Panc1 (cell line): Measurements from ENCODE around the gene CPXM1. TPM values are rescaled to one million over a fixed set of nuclear protein-coding genes. Genes with fewer than 3 reads are reported as not detected.

Experiments used
- ATAC-seq: fragments of 200-7000 bp; cut with Tn5 transposase; 2 replicates; pipeline ENCODE4 v1.9.1; 2020; ENCODE audit warnings: mild to moderate bottlenecking, moderate library complexity
- BruUV-seq: library from RNA; stranded (reverse); fragments of 400-500 nt; replicated peaks from 2 replicates; lab custom pipeline; 2021; lab: Mats Ljungman, UMichigan
- CTCF ChIA-PET: fragments of 300-600 bp; sonication (Branson Sonifier 250); formaldehyde crosslinking; loops from one replicate; lab custom pipeline; 2022; ENCODE audit warnings: antibody characterized with exemption; lab: Charles Lee
- POLR2A ChIA-PET: fragments of 300-600 bp; sonication (Branson Sonifier 250); formaldehyde crosslinking; loops from one replicate; lab custom pipeline; 2022; ENCODE audit warnings: antibody characterized with exemption; lab: Charles Lee
- DNase-seq: peaks from one replicate; pipeline ENCODE4 v3.0.0-alpha.2; 2010; ENCODE audit warnings: low read depth, low spot score
- H3K27ac ChIP-seq: 2 replicates; pipeline ENCODE4 v1.5.1; 2011; ENCODE audit warnings: mild to moderate bottlenecking, low read length, inconsistent platforms
- H3K27me3 ChIP-seq: fragments of 200-500 bp; sonication (Bioruptor generic); 2 replicates; pipeline ENCODE4 v1.6.0; 2014; ENCODE audit warnings: low read length, inconsistent platforms; ENCODE audit not compliant: control insufficient read depth, insufficient read depth
- H3K36me3 ChIP-seq: fragments of 200-500 bp; sonication (Bioruptor generic); 2 replicates; pipeline ENCODE4 v1.5.1; 2014; ENCODE audit warnings: inconsistent platforms, mild to moderate bottlenecking, low read length, moderate library complexity; ENCODE audit not compliant: control insufficient read depth, insufficient read depth
- H3K4me1 ChIP-seq: 2 replicates; pipeline ENCODE4 v1.5.1; 2011; ENCODE audit warnings: inconsistent platforms, mild to moderate bottlenecking, low read length, moderate library complexity; ENCODE audit not compliant: control insufficient read depth, insufficient read depth
- H3K4me3 ChIP-seq, 2 experiments: 2 replicates each; pipeline ENCODE4 v1.5.1; 2011 to 2012; ENCODE audit warnings: low read depth in 2 of 2, low read length in 2 of 2, mild to moderate bottlenecking in 2 of 2, inconsistent platforms in 1 of 2, moderate library complexity in 1 of 2
- H3K9me3 ChIP-seq: fragments of 200-500 bp; sonication (Bioruptor generic); 2 replicates; pipeline ENCODE4 v1.5.1; 2014; ENCODE audit warnings: low read depth, mild to moderate bottlenecking, inconsistent platforms, low read length, moderate library complexity; ENCODE audit not compliant: control insufficient read depth, insufficient read depth
- CTCF ChIP-seq: fragments of 450-650 bp; IDR thresholded peaks from 2 replicates; pipeline ENCODE4 v1.5.1; 2017; ENCODE audit warnings: mild to moderate bottlenecking
- POLR2AphosphoS5 ChIP-seq: IDR thresholded peaks from 2 replicates; pipeline ENCODE4 v1.6.1; 2012; ENCODE audit warnings: mild to moderate bottlenecking, low read depth, low read length, moderate library complexity
- SIN3A ChIP-seq: IDR thresholded peaks from 2 replicates; pipeline ENCODE4 v1.6.1; 2012; ENCODE audit warnings: low read depth, mild to moderate bottlenecking, low read length, moderate library complexity, borderline replicate concordance; ENCODE audit not compliant: insufficient read depth
- TCF7L2 ChIP-seq: IDR thresholded peaks from 2 replicates; pipeline ENCODE4 v1.6.1; 2011; ENCODE audit warnings: mild to moderate bottlenecking, low read depth, low read length, inconsistent platforms
- in situ Hi-C: cut with HindIII; loops from 2 replicates; pipeline ENCODE4 v1.10.0; 2016; ENCODE audit warnings: low sequenced_read_pairs, low pct_unique_long_range_greater_than_20kb
- intact Hi-C: fragments of 100-400 bp; cut with micrococcal nuclease; formaldehyde crosslinking; loops from one replicate; pipeline ENCODE4 v1.10.0; 2022; ENCODE audit not compliant: unreplicated experiment
- total RNA-seq: library from RNA; stranded (reverse); gene quantifications from one replicate; pipeline ENCODE4 v1.2.1, GENCODE V29; 2021; ENCODE audit not compliant: unreplicated experiment
- TF ChIP-seq, protein P1 (sequence below), 2 experiments: IDR thresholded peaks; 2 replicates each; pipeline ENCODE4 v1.6.1; 2011 to 2012; ENCODE audit warnings: low read depth in 2 of 2, control low read depth in 1 of 2, low read length in 1 of 2, mild to moderate bottlenecking in 1 of 2, moderate library complexity in 1 of 2; ENCODE audit not compliant: insufficient read depth in 1 of 2

Gene CPXM1
- total RNA-seq, 1 experiment from 2014 or later = not detected

- intact Hi-C loops (no loop called here), in situ Hi-C loops (no loop called here)
- H3K9me3 ChIP-seq = no peaks in the 10 kb centered on the region
- DNase-seq (no peak), ATAC-seq (no peak)
- ChIA-PET POLR2A (no interaction called here), CTCF (no interaction called here)
- no peak for TF ChIP-seq POLR2AphosphoS5
- no peak for TF ChIP-seq TCF7L2
- TF ChIP-seq SIN3A = no peak
- TF ChIP-seq CTCF = no peak
- TF ChIP-seq, protein P1, sequence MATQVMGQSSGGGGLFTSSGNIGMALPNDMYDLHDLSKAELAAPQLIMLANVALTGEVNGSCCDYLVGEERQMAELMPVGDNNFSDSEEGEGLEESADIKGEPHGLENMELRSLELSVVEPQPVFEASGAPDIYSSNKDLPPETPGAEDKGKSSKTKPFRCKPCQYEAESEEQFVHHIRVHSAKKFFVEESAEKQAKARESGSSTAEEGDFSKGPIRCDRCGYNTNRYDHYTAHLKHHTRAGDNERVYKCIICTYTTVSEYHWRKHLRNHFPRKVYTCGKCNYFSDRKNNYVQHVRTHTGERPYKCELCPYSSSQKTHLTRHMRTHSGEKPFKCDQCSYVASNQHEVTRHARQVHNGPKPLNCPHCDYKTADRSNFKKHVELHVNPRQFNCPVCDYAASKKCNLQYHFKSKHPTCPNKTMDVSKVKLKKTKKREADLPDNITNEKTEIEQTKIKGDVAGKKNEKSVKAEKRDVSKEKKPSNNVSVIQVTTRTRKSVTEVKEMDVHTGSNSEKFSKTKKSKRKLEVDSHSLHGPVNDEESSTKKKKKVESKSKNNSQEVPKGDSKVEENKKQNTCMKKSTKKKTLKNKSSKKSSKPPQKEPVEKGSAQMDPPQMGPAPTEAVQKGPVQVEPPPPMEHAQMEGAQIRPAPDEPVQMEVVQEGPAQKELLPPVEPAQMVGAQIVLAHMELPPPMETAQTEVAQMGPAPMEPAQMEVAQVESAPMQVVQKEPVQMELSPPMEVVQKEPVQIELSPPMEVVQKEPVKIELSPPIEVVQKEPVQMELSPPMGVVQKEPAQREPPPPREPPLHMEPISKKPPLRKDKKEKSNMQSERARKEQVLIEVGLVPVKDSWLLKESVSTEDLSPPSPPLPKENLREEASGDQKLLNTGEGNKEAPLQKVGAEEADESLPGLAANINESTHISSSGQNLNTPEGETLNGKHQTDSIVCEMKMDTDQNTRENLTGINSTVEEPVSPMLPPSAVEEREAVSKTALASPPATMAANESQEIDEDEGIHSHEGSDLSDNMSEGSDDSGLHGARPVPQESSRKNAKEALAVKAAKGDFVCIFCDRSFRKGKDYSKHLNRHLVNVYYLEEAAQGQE (IDR thresholded peaks at IDR 0.05; ENCODE audit: insufficient read depth in 1 of 2, low read depth in 2 of 2, low read length in 1 of 2) = no peak
- H3K27me3 ChIP-seq = no peaks in the 10 kb centered on the region
- no TSS peak for BruUV-seq
- H3K36me3 ChIP-seq = no peaks in the 10 kb centered on the region
- no peak overlapping the region for H3K4me3 ChIP-seq
- H3K27ac ChIP-seq = no peak overlapping the region
- peaks cover 8% of the 10 kb centered on the region for H3K4me1 ChIP-seq
These were observed 54.3 kb downstream of the CPXM1 start for GRCh38 chr20:2745936-2746635.

- intact Hi-C loops = no loop called here
- Histone ChIP-seq H3K27ac (no peak overlapping the region), H3K4me1 (peaks cover 4% of the 10 kb centered on the region), H3K27me3 (no peaks in the 10 kb centered on the region), H3K9me3 (no peaks in the 10 kb centered on the region), H3K4me3 (no peak overlapping the region), H3K36me3 (no peaks in the 10 kb centered on the region)
- POLR2A ChIA-PET = no interaction called here
- CTCF ChIA-PET = no interaction called here
- no peak for ATAC-seq
- in situ Hi-C loops = no loop called here
- no peak for DNase-seq
- no TSS peak for BruUV-seq
- TF ChIP-seq CTCF (no peak), SIN3A (no peak), POLR2AphosphoS5 (no peak), TCF7L2 (no peak)
- TF ChIP-seq, protein P1 (IDR thresholded peaks at IDR 0.05; ENCODE audit: insufficient read depth in 1 of 2, low read depth in 2 of 2, low read length in 1 of 2) = no peak
These were observed 55.1 kb downstream of the CPXM1 start for GRCh38 chr20:2745060-2745910.
